NCI-H2029 treated with DMSO at 0.1 percent for 48 hours (cell line): ENCODE measurements around the gene TNKS1BP1.
"Not testable (repeated sequence)": the region's sequence is repeated elsewhere in the genome, so short reads cannot be mapped to it uniquely, and the experiment has no call there.

Experiments
- DNase-seq: peaks from one replicate; lab custom pipeline; 2025; lab: John Stamatoyannopoulos, UW

Gene TNKS1BP1

DNA sequence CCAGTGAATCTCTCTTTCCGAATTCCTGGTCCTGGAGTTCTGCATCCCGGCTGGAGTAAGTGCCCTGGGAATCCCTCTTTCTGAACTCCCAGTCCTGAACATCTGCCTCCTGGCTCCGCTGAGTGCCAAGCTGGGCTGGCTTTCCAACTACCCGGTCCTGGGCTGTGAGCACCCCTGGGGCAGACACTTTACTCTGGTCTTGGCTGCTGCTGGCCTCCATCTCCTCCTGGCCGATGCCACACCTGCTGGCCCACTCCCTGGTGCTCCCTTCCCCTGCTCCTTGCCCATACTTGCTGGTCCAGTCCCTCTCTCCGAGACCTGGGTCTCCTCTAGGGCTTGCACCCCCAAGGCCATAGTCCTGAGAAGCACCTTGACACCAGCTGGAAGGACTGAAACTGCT is 14.7 kb downstream of the TNKS1BP1 start:
- DNase-seq: no peak

GRCh38 chr11:57309106-57310059 is 15.4 kb downstream of the TNKS1BP1 start:
- DNase-seq: no peak

- DNase-seq: no peak
Measured at GRCh38 chr11:57308426-57309060, 16.2 kb downstream of the TNKS1BP1 start.

DNA sequence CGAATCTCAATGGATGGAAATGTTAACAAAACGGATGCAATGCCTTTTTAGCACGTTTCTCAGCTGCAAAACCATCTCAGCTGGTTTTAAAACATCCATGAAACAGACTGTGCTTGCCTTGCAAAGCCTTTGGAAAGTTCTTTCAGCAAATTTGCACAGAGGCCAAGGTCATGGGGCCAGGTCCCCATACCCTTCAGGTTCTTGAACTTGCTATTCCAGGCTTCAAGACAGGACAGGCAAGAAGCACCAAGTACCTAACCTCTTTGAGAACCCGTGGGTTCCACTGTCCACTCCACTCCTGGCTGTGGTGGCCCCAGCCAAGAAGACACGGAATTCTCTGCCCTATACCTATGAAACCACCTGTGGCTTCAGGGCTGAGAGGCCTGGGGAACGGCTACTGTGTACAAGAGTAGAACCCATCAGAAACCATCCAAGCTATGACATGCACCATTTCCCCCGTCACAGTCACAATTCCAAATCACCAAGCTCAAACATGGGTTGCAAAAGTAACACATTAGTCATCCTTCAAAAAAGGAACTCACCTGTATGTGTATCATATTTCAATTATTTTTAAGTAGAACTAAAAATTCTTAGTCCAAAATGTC is 17.0 kb downstream of the TNKS1BP1 start:
- no peak for DNase-seq

DNA sequence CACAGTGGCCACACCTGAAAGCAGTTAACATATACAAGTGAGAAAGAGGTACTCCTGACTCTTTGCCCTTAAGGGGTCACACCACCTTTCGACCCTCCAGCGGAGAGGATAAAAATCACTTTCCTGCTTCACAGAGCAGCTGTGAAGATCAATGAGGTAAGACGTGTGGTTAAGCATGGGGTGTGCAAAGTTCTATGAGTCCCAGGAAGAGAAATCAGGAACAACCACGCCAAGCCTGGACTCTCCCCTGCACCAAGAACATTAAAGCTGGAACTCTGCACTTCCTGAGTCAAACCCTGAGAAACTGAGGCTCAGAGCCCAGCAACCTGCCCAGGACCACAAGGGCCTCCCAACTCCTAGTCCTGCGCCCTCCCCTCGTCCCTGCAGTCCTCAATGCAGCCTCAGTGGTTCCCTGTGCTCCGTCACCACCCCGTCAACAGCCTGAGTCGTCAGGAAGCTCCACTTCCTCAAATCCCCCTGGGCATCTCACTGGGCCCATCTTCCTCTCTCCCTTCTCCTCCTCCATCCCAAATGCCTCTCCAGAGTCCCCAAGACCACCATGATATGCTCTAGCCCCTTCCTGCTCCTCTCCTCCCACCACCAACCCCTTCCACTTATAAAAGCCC is 17.7 kb downstream of the TNKS1BP1 start:
- no peak for DNase-seq

DNA sequence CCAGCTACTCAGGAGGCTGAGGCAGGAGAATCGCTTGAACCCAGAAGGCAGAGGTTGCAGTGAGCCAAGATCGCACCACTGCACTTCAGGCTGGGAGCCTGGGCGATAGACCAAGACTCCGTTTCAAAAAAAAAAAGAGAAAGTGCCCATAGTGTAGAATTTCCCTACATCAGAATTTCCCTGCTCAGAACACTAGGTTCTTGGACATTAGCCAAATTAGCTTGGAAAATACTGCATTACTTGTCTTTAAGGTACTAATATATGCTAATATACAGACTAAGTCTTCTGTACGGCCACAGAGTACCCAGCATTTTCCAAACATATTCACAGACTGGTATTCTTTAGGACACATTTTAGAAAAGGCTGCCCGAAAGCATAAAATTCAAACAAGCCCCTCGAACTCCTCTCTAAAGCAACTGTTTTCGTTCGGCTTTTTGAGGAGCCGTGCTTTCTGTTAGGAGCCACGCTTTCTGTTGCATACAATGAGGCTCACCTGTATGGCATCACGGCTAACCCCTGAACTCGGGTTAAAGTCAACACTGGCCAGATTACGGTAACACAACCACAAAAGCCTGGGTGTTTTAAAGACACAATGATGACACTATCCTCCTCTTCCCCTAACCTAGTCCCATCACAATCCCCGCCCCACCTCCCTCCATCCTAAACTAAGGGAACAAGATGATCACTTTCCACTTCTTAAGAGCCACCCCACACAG is 18.4 kb downstream of the TNKS1BP1 start:
- DNase-seq: no peak

DNA sequence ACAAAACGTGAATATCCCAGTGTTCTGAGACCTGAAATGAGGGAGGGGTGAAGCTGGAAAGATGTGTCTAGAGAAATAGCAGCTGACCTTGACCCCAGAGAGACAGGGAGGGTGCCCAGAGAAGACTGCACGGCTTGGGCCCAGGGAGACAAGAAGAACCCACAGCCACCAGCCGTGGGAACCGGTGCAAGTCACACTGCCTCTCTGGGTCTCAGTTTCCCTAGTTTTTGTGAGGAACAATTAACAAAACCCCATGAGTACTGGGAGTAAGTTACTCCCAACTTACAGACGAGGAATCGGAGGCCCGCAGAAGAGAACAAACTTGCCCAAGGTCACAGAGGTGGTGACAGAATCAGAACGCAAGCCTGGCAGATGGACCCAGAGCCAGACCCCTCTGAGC is 19.2 kb downstream of the TNKS1BP1 start:
- DNase-seq: no peak

- DNase-seq: peak; percentile 76
Measured at GRCh38 chr11:57303990-57304579, 20.7 kb downstream of the TNKS1BP1 start.

DNA sequence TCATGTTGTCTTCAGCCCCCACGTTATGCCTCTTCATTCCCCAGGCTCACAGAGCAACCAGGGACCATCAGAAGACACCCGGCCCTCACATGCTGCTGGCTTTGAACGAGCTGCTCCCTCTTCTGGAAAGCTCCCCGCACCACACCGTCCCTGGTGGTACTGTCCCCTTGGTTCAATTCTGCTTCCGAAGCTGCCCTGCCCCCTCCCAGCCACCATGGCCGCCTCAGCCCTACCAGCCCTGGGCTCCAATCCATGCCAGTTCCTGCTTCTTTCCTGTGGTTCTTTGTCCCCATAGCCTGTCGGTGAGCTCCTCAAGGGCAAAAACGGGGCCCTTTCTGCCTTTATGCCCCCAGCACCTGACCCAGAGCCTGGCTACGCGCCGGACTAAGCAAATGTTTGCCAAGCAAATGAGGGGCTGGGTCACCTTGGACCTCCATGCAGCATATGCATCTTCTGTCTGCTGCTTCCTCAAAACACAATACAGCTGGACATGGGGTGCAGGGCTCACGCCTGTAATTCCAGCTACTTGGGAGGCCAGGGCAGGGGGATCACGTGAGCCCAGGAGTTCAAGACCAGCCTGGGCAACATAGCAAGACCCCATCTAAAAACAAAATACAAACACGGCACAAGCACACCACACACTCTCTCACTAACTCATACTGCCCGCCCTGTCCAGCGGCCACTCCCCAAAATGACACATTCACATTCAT is 21.3 kb downstream of the TNKS1BP1 start:
- DNase-seq: no peak

DNA sequence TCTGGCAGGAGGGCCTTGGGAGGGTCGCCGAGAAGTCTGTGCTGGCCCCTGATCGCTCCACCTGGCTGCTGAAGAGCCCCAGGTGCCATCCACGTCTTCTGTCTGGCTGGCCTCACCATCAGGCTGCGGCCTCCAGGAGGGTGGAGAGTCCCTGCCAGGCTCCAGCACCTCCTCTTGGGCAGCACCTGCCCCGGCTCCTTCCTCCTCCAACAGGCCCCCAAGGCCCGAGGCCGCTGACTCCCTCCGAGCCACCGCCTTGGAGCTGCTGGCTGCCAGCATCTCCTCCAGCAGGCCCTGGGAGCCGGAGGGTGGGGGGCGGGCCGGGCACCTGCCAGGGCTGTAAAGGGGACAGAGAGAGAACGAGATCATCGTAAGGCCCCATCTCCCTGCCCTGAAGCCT is 22.3 kb downstream of the TNKS1BP1 start:
- no peak for DNase-seq

GRCh38 chr11:57301711-57302423 is 22.9 kb downstream of the TNKS1BP1 start:
- no peak for DNase-seq

DNA sequence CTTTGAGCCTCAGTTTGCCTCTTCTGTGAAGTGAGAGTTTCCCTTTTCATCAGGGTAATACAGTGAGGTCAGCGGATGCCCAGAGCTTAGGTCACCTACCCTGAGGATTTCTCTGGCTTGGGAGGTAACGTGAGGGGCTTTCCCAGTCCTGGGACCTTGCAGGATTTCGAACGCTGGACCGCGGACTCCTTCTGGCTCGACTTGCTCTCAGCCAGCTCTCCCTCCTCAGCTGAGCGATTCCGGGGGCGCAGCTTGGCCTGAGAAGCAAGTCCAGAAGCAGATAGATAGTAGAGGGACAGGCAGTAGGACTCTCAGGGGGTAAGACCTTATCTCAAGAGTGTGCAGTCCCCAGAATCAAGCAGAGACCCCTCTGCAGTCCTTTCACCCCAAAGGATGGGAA is 24.0 kb downstream of the TNKS1BP1 start:
- DNase-seq: no peak

DNA sequence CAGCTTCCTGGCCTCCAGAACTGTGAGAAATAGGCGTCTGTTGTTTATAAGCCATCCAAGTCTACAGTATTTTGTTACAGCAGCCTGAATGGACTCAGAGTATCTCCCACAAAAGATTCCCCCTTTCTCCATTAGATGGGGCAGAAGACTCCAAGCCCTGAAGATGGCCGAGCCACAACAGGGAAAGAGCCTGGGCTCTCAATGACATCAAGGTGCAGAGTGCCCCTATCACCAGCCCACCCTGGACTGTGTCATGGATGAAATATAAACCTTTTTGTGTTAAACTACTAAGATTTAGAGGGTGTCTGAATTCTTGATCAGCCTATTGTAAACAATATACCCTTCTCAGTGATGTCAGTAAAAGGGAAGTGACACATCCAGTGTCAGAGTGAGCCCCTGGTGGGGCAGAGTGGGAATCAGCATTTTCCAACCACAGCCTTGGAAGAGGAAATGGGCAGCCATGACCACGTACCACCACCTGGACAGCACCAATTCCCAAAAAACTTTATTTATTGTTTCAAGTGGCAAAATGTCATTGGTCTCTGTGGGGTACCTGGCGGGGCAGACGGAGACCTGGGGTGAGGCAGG is 25.5 kb downstream of the TNKS1BP1 start:
- DNase-seq: no peak

DNA sequence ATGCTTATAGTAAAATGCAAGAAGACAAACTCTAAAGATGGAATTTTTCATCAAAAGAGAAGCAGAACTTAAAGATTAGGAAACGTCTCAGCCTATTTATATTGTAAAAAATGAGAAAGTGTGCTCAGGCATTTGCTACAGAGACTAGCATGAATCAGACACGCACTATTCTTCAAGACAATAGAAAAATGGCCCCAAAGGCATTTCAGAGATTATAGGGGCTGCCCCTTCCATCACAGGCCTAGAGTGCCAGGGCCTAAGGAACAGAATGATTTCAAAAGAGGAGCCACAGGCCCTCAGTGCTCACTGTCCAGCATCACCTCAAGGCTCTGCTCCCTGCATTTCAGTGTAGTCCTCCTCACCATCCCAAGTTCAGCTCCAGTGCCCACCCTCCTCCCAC is 27.5 kb downstream of the TNKS1BP1 start:
- DNase-seq: no peak

- DNase-seq: not testable (repeated sequence)
Measured at GRCh38 chr11:57296205-57296604, 28.5 kb downstream of the TNKS1BP1 start.

DNA sequence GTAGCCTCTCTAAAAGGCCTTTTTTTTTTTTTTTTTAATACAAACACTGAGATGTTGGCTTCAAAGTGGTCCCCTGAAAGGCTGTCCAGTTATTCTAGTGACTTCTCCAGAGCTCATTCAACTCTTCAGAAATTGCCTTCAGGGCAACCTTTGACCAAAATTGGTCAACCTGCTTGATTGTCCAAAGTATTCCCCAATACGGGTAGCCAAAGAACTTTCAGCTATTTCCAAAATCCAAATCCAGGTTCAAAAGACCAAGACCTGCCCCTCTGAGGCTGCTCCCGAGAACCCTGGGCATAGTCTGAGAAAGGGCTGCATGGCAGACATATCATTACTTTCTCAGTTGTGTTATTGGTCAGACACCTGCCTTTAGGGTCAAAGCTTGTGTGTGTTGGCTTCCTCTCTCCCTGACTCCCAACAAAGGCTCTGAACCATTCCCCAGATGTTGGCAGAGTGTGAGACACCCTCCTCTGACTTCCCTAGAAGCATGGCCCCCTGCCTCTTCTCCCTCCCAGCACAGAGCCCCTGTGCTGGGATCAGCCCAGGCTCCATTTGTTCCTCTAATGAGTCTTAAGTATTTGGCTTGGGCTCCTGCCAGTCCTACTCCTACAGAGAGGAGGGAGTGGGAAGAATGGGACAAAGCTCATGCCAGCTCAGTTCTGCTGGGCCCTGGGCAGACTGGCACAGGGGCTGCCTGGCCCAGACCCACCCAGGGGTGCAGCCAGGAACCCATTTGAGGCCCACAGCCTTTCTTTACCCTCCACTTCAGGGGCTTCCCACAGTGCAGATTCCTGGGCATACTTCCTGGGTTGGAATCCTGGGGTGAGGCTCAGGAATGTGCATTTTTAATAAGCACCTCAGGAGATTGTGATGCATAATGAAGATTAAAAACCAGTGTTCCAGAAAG is 30.3 kb downstream of the TNKS1BP1 start:
- DNase-seq: peak; percentile 90

GRCh38 chr11:57290288-57290687 is 34.5 kb downstream of the TNKS1BP1 start:
- no peak for DNase-seq

DNA sequence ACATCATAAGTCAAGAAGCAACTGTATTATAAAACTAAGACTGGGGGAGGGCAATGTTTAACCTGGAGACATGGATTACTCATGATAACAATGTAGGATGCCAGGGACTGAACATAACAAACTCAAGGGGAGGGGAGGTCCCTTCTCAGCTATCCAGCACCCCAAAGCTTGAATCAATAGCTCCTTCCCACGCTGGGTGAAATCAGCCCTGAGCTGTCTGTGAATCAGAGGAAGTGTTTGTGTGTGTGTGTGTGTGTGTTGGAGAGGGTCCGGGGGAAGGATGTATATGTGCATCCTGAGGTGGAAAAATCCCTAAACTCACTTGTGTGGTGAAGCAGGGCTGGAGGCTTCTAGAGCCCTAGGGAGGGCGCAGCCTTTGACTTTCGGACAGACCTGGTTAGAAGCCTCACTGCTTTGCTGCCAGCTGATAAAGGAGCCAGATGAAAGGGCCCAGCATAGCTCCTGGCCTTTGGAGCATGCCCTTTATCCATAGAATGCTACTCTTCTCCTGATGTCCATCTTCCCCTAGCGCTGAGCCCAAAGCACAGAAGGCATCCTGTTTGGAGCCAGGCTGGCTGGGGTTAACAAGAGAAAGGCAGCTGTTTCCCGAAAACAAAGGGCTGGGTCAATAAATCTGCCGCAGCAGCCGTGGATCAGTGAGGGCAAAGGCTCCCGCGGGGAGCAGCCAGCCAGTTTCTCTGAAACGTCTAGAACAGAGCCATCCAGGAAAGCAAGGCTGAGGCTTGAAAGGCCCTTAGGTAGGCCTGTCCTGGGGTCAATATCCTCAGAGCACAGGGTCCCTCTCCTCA is 35.8 kb downstream of the TNKS1BP1 start:
- DNase-seq: no peak
